GM23338 (cell line): ENCODE results near the gene TRIM56.
"Not testable (repeated sequence)": the region's sequence is repeated elsewhere in the genome, so short reads cannot be mapped to it uniquely, and the experiment has no call there.

Experiments used
- CREB1 ChIP-seq: fragments of 250-450 bp; sonication (Bioruptor Pico); IDR thresholded peaks from 2 replicates; pipeline ENCODE4 v1.5.0; 2020; ENCODE audit warnings: low read depth, mild to moderate bottlenecking, moderate library complexity
- EZH2 ChIP-seq: fragments of 200-600 bp; sonication (generic); IDR thresholded peaks from one replicate; pipeline ENCODE4 v1.8.0; 2017; ENCODE audit warnings: antibody characterized with exemption, mild to moderate bottlenecking, low read depth; ENCODE audit not compliant: unreplicated experiment
- EZH2phosphoT487 ChIP-seq: fragments of 200-600 bp; sonication (generic); IDR thresholded peaks from one replicate; pipeline ENCODE4 v1.8.1; 2018; ENCODE audit warnings: antibody characterized with exemption; ENCODE audit not compliant: unreplicated experiment
- JUNB ChIP-seq: IDR thresholded peaks from one replicate; pipeline ENCODE4 v1.6.1; 2016; ENCODE audit warnings: antibody characterized with exemption; ENCODE audit not compliant: unreplicated experiment
- POLR2AphosphoS5 ChIP-seq: IDR thresholded peaks from 2 replicates; pipeline ENCODE4 v1.6.1; 2016; ENCODE audit warnings: antibody characterized with exemption, low read depth
- REST ChIP-seq: IDR thresholded peaks from one replicate; pipeline ENCODE4 v1.6.1; 2018; ENCODE audit warnings: antibody characterized with exemption; ENCODE audit not compliant: unreplicated experiment
- STAT1 ChIP-seq: IDR thresholded peaks from one replicate; pipeline ENCODE4 v1.6.1; 2016; ENCODE audit warnings: antibody characterized with exemption; ENCODE audit not compliant: unreplicated experiment
- ZNF114 ChIP-seq: fragments of 250-450 bp; sonication (Bioruptor Pico); IDR thresholded peaks from 2 replicates; pipeline ENCODE4 v1.5.0; 2020; ENCODE audit warnings: mild to moderate bottlenecking, moderate library complexity
- ZNF331 ChIP-seq: fragments of 250-450 bp; sonication (Bioruptor Pico); IDR thresholded peaks from 2 replicates; pipeline ENCODE4 v1.5.0; 2020; ENCODE audit warnings: low read depth, mild to moderate bottlenecking, moderate library complexity
- TF ChIP-seq, protein P1 (sequence below), 2 experiments: fragments of 200-600 bp in 1 of 2; sonication (generic) in 1 of 2; conservative IDR thresholded peaks; 2 replicates each; pipeline versions ENCODE4 v1.5.1 to v1.6.1; 2016 to 2017; ENCODE audit warnings: antibody characterized with exemption in 2 of 2, low read depth in 2 of 2, mild to moderate bottlenecking in 2 of 2, moderate library complexity in 1 of 2

- TF ChIP-seq, protein P1, sequence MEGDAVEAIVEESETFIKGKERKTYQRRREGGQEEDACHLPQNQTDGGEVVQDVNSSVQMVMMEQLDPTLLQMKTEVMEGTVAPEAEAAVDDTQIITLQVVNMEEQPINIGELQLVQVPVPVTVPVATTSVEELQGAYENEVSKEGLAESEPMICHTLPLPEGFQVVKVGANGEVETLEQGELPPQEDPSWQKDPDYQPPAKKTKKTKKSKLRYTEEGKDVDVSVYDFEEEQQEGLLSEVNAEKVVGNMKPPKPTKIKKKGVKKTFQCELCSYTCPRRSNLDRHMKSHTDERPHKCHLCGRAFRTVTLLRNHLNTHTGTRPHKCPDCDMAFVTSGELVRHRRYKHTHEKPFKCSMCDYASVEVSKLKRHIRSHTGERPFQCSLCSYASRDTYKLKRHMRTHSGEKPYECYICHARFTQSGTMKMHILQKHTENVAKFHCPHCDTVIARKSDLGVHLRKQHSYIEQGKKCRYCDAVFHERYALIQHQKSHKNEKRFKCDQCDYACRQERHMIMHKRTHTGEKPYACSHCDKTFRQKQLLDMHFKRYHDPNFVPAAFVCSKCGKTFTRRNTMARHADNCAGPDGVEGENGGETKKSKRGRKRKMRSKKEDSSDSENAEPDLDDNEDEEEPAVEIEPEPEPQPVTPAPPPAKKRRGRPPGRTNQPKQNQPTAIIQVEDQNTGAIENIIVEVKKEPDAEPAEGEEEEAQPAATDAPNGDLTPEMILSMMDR (conservative IDR thresholded peaks at IDR 0.05; ENCODE audit: low read depth in 2 of 2), result not testable (repeated sequence)
- not testable (repeated sequence) for TF ChIP-seq REST; STAT1; EZH2; POLR2AphosphoS5; EZH2phosphoT487; CREB1; JUNB; ZNF331 (CRISPR knock-in tag); ZNF114 (CRISPR knock-in tag)
Measured at GRCh38 chr7:101121631-101121990, 36.3 kb downstream of the TRIM56 start.
